ENCODE measurements around the gene FKTN. TPM values are rescaled to one million over a fixed set of nuclear protein-coding genes. Genes with fewer than 3 reads are reported as not detected.
"Not testable (repeated sequence)": the region's sequence is repeated elsewhere in the genome, so short reads cannot be mapped to it uniquely, and the experiment has no call there.

FKTN gene
- total RNA-seq, 1 experiment from 2014 or later = 8.6 TPM

DNA sequence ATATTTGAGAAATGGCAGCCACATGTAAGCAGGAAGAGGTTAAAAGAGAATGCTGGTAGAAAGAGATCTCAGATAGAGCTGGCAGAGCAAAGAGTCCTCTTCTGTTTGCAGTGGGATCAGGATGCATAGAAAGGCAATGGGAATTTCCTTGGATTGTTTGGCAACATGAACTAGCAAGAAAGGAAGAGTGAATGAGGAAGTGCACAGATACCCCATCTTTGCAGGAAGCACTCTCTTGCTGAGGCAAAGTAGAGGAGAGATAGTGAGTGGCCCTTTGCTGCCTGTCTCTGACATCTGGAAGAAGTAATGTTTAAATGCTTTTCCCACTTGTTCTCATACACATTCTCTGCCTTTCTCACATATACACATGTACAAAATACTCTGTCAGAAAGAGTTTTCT is 14.5 kb downstream of the FKTN start:
- no peaks in the 10 kb centered on the region for H3K36me3 Mint-ChIP-seq (ENCODE audit: insufficient read depth, unreplicated experiment)
- intact Hi-C loops (cut with micrococcal nuclease; ENCODE audit: unreplicated experiment) = no loop called here

DNA sequence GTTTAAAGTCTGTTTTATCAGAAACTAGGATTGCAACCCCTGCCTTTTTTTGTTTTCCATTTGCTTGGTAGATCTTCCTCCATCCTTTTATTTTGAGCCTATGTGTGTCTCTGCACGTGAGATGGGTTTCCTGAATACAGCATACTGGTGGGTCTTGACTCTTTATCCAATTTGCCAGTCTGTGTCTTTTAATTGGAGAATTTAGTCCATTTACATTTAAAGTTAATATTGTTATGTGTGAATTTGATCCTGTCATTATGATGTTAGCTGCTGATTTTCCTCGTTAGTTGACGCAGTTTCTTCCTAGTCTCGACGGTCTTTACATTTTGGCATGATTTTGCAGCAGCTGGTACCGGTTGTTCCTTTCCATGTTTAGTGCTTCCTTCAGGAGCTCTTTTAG is 22.0 kb downstream of the FKTN start:
- H3K27ac Mint-ChIP-seq (ENCODE audit: unreplicated experiment); BruUV-seq (replicated peaks); intact Hi-C loops (cut with micrococcal nuclease; ENCODE audit: unreplicated experiment); H3K4me3 Mint-ChIP-seq (ENCODE audit: low read depth, unreplicated experiment); DNase-seq; H3K27me3 Mint-ChIP-seq (ENCODE audit: unreplicated experiment); H3K9me3 Mint-ChIP-seq (ENCODE audit: low read depth, unreplicated experiment); H3K4me1 Mint-ChIP-seq (ENCODE audit: low read depth, unreplicated experiment); CTCF ChIA-PET; H3K36me3 Mint-ChIP-seq (ENCODE audit: insufficient read depth, unreplicated experiment): not testable (repeated sequence)

More for the DNA sequence above, 14.5 kb downstream of the FKTN start:
- Mint-ChIP-seq H3K9me3 (ENCODE audit: low read depth, unreplicated experiment) (peaks cover 12% of the 10 kb centered on the region), H3K4me3 (ENCODE audit: low read depth, unreplicated experiment) (no peak overlapping the region), H3K27ac (ENCODE audit: unreplicated experiment) (no peak overlapping the region), H3K4me1 (ENCODE audit: low read depth, unreplicated experiment) (no peaks in the 10 kb centered on the region), H3K27me3 (ENCODE audit: unreplicated experiment) (no peaks in the 10 kb centered on the region)
- DNase-seq = no peak
- CTCF ChIA-PET = no interaction called here
- TF ChIP-seq, protein P1, sequence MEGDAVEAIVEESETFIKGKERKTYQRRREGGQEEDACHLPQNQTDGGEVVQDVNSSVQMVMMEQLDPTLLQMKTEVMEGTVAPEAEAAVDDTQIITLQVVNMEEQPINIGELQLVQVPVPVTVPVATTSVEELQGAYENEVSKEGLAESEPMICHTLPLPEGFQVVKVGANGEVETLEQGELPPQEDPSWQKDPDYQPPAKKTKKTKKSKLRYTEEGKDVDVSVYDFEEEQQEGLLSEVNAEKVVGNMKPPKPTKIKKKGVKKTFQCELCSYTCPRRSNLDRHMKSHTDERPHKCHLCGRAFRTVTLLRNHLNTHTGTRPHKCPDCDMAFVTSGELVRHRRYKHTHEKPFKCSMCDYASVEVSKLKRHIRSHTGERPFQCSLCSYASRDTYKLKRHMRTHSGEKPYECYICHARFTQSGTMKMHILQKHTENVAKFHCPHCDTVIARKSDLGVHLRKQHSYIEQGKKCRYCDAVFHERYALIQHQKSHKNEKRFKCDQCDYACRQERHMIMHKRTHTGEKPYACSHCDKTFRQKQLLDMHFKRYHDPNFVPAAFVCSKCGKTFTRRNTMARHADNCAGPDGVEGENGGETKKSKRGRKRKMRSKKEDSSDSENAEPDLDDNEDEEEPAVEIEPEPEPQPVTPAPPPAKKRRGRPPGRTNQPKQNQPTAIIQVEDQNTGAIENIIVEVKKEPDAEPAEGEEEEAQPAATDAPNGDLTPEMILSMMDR (IDR thresholded peaks at IDR 0.05; ENCODE audit: unreplicated experiment) = no peak
- BruUV-seq (replicated peaks) = no TSS peak

DNA sequence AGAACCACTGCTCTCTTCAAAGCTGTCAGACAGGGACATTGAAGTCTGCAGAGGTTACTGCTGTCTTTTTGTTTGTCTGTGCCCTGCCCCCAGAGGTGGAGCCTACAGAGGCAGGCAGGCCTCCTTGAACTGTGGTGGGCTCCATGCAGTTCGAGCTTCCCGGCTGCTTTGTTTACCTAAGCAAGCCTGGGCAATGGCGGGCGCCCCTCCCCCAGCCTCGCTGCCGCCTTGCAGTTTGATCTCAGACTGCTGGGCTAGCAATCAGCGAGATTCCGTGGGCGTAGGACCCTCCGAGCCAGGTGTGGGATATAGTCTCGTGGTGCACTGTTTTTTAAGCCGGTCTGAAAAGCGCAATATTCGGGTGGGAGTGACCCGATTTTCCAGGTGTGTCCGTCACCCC is 23.6 kb downstream of the FKTN start:
- DNase-seq; H3K27me3 Mint-ChIP-seq (ENCODE audit: unreplicated experiment); H3K36me3 Mint-ChIP-seq (ENCODE audit: insufficient read depth, unreplicated experiment); CTCF ChIA-PET; H3K4me3 Mint-ChIP-seq (ENCODE audit: low read depth, unreplicated experiment); H3K9me3 Mint-ChIP-seq (ENCODE audit: low read depth, unreplicated experiment); H3K4me1 Mint-ChIP-seq (ENCODE audit: low read depth, unreplicated experiment); BruUV-seq (replicated peaks); intact Hi-C loops (cut with micrococcal nuclease; ENCODE audit: unreplicated experiment); H3K27ac Mint-ChIP-seq (ENCODE audit: unreplicated experiment): not testable (repeated sequence)

DNA sequence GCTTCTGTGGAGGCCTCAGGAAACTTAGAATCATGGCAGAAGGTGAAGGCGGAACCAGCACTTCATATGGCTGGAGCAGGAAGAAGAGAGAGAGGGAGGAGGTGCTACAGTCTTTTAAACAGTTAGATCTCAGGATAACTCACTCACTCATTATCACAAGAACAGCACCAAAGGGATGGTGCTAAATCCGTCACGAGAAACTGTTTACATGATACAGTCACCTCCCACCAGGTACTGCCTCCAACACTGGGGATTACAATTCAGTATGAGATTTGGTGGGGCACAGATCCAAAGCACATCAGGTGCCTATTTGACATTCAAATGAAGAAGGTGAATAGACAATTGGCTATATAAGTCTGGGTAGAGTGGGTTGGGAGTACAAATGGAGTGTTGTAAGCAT is 35.2 kb downstream of the FKTN start:
- CTCF ChIA-PET = no interaction called here
- BruUV-seq (replicated peaks) = no TSS peak
- intact Hi-C loops (cut with micrococcal nuclease; ENCODE audit: unreplicated experiment) = no loop called here
- TF ChIP-seq, protein P1 (IDR thresholded peaks at IDR 0.05; ENCODE audit: unreplicated experiment) = no peak
- no peaks in the 10 kb centered on the region for H3K27me3 Mint-ChIP-seq (ENCODE audit: unreplicated experiment)
- no peaks in the 10 kb centered on the region for H3K36me3 Mint-ChIP-seq (ENCODE audit: insufficient read depth, unreplicated experiment)
- H3K4me3 Mint-ChIP-seq (ENCODE audit: low read depth, unreplicated experiment) = no peak overlapping the region
- peaks cover 4% of the 10 kb centered on the region for H3K9me3 Mint-ChIP-seq (ENCODE audit: low read depth, unreplicated experiment)
- H3K4me1 Mint-ChIP-seq (ENCODE audit: low read depth, unreplicated experiment) = no peaks in the 10 kb centered on the region
- H3K27ac Mint-ChIP-seq (ENCODE audit: unreplicated experiment) = no peak overlapping the region
- no peak for DNase-seq

DNA sequence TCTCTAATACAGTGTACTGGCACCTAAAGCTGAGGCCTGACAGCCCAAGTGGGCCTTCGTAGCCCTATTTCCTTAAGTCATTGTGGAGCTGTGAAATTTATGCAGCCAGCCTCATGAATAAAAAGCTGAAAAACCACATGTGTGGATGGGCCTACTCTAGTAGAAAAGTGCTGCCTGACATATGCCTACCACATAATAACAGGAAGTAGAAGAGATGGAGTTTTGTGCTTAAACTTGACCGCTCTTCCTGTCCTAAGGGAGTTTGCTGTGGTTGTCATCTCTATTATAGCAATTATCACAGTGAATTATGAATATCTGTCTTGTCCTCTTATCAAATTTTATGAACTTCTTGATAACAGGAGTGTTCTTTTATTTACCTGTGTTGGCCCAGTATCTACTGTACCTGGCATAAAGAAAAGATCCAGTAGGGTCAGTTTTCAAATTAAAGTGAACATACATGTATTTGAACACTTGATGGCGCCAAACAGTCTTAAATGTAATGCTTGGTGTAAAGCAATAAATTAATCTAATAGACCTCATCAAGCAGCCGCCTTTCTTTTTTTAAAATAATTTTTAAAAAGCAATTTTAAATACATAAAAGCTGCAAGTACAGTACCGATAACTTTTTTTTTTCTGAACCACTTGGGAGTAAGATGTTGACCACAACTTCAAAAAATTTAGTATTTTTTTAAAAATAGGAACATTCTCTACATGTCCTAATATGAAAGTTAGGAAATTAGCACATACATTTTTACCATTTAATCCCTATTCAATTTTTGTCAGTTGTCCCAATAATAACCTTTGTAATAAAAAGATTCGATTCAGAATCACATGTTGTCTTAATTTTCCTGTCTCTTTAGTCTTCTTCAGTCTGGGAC is 51.0 kb downstream of the FKTN start:
- intact Hi-C loops (cut with micrococcal nuclease; ENCODE audit: unreplicated experiment) = loop anchor here (1.0 to 2.0 kb wide), 2 partner anchors 109 to 272 kb away; no protein-coding TSS in a partner anchor
- no peaks in the 10 kb centered on the region for H3K9me3 Mint-ChIP-seq (ENCODE audit: low read depth, unreplicated experiment)
- no peak overlapping the region for H3K4me3 Mint-ChIP-seq (ENCODE audit: low read depth, unreplicated experiment)
- BruUV-seq (replicated peaks) = no TSS peak
- CTCF ChIA-PET = no interaction called here
- TF ChIP-seq, protein P1 (IDR thresholded peaks at IDR 0.05; ENCODE audit: unreplicated experiment) = no peak
- H3K27me3 Mint-ChIP-seq (ENCODE audit: unreplicated experiment) = no peaks in the 10 kb centered on the region
- no peaks in the 10 kb centered on the region for H3K36me3 Mint-ChIP-seq (ENCODE audit: insufficient read depth, unreplicated experiment)
- H3K27ac Mint-ChIP-seq (ENCODE audit: unreplicated experiment) = no peak overlapping the region
- DNase-seq = no peak
- H3K4me1 Mint-ChIP-seq (ENCODE audit: low read depth, unreplicated experiment) = no peaks in the 10 kb centered on the region
